ENCODE results near the gene PPARA.
A peak's percentile ranks its signal among the peaks of the same experiment; 100 is the strongest.

PPARA gene

GRCh38 chr22:46267431-46268279 is 117.3 kb downstream of the PPARA start, which contains the start of gene TTC38:
TTC38 (plus strand) TSS chr22:46268008; CDS start chr22:46268040, 32 bp downstream.
- no peak for TF ChIP-seq TEAD4 (IDR thresholded peaks at IDR 0.05)
- peak; percentile 82 for TF ChIP-seq TAF1 (IDR thresholded peaks at IDR 0.05; ENCODE audit: low read depth)
- peak; percentile 90 for TF ChIP-seq YY1 (IDR thresholded peaks at IDR 0.05; ENCODE audit: low read depth)
- TF ChIP-seq REST (IDR thresholded peaks at IDR 0.05; ENCODE audit: low read depth): no peak
- peak; percentile 69 for TF ChIP-seq NFIC (IDR thresholded peaks at IDR 0.05)
- no peak for TF ChIP-seq FOXM1 (IDR thresholded peaks at IDR 0.05; ENCODE audit: borderline replicate concordance, low read depth)
- TF ChIP-seq RAD21 (IDR thresholded peaks at IDR 0.05; ENCODE audit: low read depth): no peak
- no peak for TF ChIP-seq CREB1 (IDR thresholded peaks at IDR 0.05; ENCODE audit: low read depth)

GRCh38 chr22:46269564-46269963 is 119.2 kb downstream of the PPARA start:
- TF ChIP-seq TEAD4 (IDR thresholded peaks at IDR 0.05) (no peak), RAD21 (IDR thresholded peaks at IDR 0.05; ENCODE audit: low read depth) (no peak), USF1 (IDR thresholded peaks at IDR 0.05) (no peak), YY1 (IDR thresholded peaks at IDR 0.05; ENCODE audit: low read depth) (no peak), MAX (IDR thresholded peaks at IDR 0.05) (no peak), EGR1 (IDR thresholded peaks at IDR 0.05) (no peak), FOXM1 (IDR thresholded peaks at IDR 0.05; ENCODE audit: borderline replicate concordance, low read depth) (no peak), TAF1 (IDR thresholded peaks at IDR 0.05; ENCODE audit: low read depth) (no peak), REST (IDR thresholded peaks at IDR 0.05; ENCODE audit: low read depth) (no peak), TCF12 (IDR thresholded peaks at IDR 0.05; ENCODE audit: low read depth) (no peak), NFIC (IDR thresholded peaks at IDR 0.05) (no peak), EP300 (IDR thresholded peaks at IDR 0.05; ENCODE audit: borderline replicate concordance) (no peak), ZBTB7A (IDR thresholded peaks at IDR 0.05; ENCODE audit: low read depth) (no peak), CEBPB (IDR thresholded peaks at IDR 0.05) (no peak), CREB1 (IDR thresholded peaks at IDR 0.05; ENCODE audit: low read depth) (no peak)

GRCh38 chr22:46272196-46272595 is 121.9 kb downstream of the PPARA start:
- no peak for TF ChIP-seq REST (IDR thresholded peaks at IDR 0.05; ENCODE audit: low read depth)
- no peak for TF ChIP-seq TCF12 (IDR thresholded peaks at IDR 0.05; ENCODE audit: low read depth)
- no peak for TF ChIP-seq CREB1 (IDR thresholded peaks at IDR 0.05; ENCODE audit: low read depth)
- TF ChIP-seq ZBTB7A (IDR thresholded peaks at IDR 0.05; ENCODE audit: low read depth): no peak
- no peak for TF ChIP-seq EP300 (IDR thresholded peaks at IDR 0.05; ENCODE audit: borderline replicate concordance)
- TF ChIP-seq RAD21 (IDR thresholded peaks at IDR 0.05; ENCODE audit: low read depth): no peak
- no peak for TF ChIP-seq CEBPB (IDR thresholded peaks at IDR 0.05)
- TF ChIP-seq FOXM1 (IDR thresholded peaks at IDR 0.05; ENCODE audit: borderline replicate concordance, low read depth): no peak
- no peak for TF ChIP-seq USF1 (IDR thresholded peaks at IDR 0.05)
- TF ChIP-seq TAF1 (IDR thresholded peaks at IDR 0.05; ENCODE audit: low read depth): no peak
- TF ChIP-seq YY1 (IDR thresholded peaks at IDR 0.05; ENCODE audit: low read depth): no peak
- no peak for TF ChIP-seq MAX (IDR thresholded peaks at IDR 0.05)
- TF ChIP-seq TEAD4 (IDR thresholded peaks at IDR 0.05): no peak
- TF ChIP-seq EGR1 (IDR thresholded peaks at IDR 0.05): no peak
- no peak for TF ChIP-seq NFIC (IDR thresholded peaks at IDR 0.05)
